ENCODE data around the gene PPP1R9B.

DNA sequence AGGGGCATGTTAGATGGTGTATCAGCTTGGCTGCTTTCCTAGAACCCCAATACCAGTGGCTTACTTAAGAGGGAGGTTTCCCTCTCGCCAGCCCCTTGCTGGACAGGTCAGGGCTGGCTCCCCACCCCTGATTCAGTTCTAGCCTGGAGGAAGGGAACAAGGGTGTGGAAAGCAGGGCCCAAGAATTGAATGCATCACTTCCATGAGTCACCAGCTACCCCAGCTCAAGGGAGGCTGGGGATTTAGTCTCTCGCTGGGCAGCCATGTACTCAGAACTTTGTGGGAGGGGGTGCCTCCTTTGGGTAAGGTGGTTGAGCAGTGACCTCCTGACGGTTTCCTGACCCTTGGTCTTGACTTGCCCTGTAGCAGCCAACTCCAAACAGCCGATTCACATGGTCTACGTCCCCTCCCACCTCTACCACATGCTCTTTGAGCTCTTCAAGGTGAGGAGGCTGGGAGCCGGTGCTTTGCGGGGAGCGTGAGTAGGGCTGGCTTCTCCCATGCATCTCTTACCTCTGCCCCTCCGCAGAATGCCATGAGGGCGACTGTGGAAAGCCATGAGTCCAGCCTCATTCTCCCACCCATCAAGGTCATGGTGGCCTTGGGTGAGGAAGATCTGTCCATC, 42.6 kb downstream of the PPP1R9B start:
- no peak for TF ChIP-seq CTCF (IDR thresholded peaks at IDR 0.05; ENCODE audit: low read depth, low read length, poor library complexity, severe bottlenecking)
- no peak for TF ChIP-seq EZH2phosphoT487 (IDR thresholded peaks at IDR 0.05; ENCODE audit: borderline replicate concordance, low read length)
